Gastroesophageal sphincter (tissue), 4 donors: ENCODE measurements around the gene AP1S2. TPM values are rescaled to one million over a fixed set of nuclear protein-coding genes. Genes with fewer than 3 reads are reported as not detected.
A peak's percentile ranks its signal among the peaks of the same experiment; 100 is the strongest.

Experiments used
- ATAC-seq: fragments of 150-250 bp; one replicate; pipeline ENCODE4 v1.9.1; 2016; ENCODE audit warnings: mild to moderate bottlenecking, moderate library complexity
- H3K27ac ChIP-seq, 4 donors: fragments of 200-600 bp; sonication (generic) in 3 of 4; 1 replicate in 3 of 4; 2 replicates in 1 of 4; pipeline ENCODE4 v1.5.1; 2016 to 2019
- H3K27me3 ChIP-seq: fragments of 200-600 bp; sonication (generic); one replicate; pipeline ENCODE4 v1.5.1; 2019
- H3K36me3 ChIP-seq, 2 donors: fragments of 200-600 bp; sonication (generic); one replicate each; pipeline ENCODE4 v1.5.1; 2019; ENCODE audit warnings: control low read depth in 1 of 2
- H3K4me1 ChIP-seq, 3 donors: fragments of 200-600 bp; sonication (generic); 1 replicate in 2 of 3; 2 replicates in 1 of 3; pipeline ENCODE4 v1.5.1; 2016 to 2019; ENCODE audit warnings: control low read depth in 2 of 3
- H3K4me3 ChIP-seq, 2 donors: fragments of 200-600 bp; sonication (generic); one replicate each; pipeline ENCODE4 v1.5.1; 2019; ENCODE audit warnings: mild to moderate bottlenecking in 1 of 2, moderate library complexity in 1 of 2
- H3K9me3 ChIP-seq, 3 donors: fragments of 200-600 bp; sonication (generic); one replicate each; pipeline ENCODE4 v1.5.1; 2017 to 2019; ENCODE audit warnings: control low read depth in 2 of 3
- EP300 ChIP-seq: sonication (generic); formaldehyde crosslinking; IDR thresholded peaks from one replicate; pipeline ENCODE4 v1.6.1; 2017; ENCODE audit warnings: antibody characterized with exemption, mild to moderate bottlenecking
- POLR2A ChIP-seq, 2 donors: fragments of 450-650 bp; IDR thresholded peaks; one replicate each; pipeline ENCODE4 v1.6.1; 2017; ENCODE audit warnings: antibody characterized with exemption in 2 of 2, mild to moderate bottlenecking in 2 of 2, moderate library complexity in 1 of 2
- POLR2AphosphoS5 ChIP-seq: sonication (generic); formaldehyde crosslinking; IDR thresholded peaks from one replicate; pipeline ENCODE4 v1.6.1; 2017; ENCODE audit warnings: antibody characterized with exemption
- WGBS, 2 donors: methylation state at CpG; one replicate each; pipeline ENCODE4 v1.1.5; 2018; ENCODE audit warnings: low coverage in 1 of 2; 5-methylcytosine and 5-hydroxymethylcytosine counted together
- total RNA-seq, 4 donors: library from RNA; depleted of rRNA; stranded (reverse); fragments of >200 nt; gene quantifications; one replicate each; pipeline ENCODE4 v1.1.0, GENCODE V29; 2016
- TF ChIP-seq, protein P1 (sequence below), 4 experiments: fragments of 200-600 bp in 2 of 4; fragments of 450-650 bp in 2 of 4; sonication (generic) in 1 of 4; IDR thresholded peaks; one replicate each; pipeline ENCODE4 v1.5.1; 2017 to 2019; ENCODE audit warnings: antibody characterized with exemption in 4 of 4, mild to moderate bottlenecking in 2 of 4, moderate library complexity in 2 of 4

The AP1S2 gene
- total RNA-seq, 4 donors from 2014 or later = 98.7 to 300 (median 203) TPM

DNA sequence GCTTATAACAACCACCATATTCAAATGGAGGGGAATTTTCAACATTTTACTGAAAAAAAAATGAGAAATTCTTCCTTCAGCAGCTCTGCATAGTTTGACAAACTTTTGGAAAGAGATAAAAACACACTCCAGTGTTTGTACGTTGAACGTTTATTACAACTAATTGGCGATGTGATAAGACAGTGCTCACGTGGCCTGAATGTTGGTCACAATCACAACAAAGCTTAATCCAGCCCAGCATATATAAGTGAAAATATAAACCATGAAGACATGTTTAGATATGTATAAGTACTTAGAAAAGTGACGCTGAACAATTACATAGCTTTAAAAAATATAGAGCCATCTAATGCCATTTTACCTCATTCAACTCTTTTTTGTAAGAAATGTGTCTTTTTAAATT lies 28.7 kb downstream of the AP1S2 start:
- peak overlapping the region in 1 of 4 donors; percentile 7 for H3K27ac ChIP-seq

DNA sequence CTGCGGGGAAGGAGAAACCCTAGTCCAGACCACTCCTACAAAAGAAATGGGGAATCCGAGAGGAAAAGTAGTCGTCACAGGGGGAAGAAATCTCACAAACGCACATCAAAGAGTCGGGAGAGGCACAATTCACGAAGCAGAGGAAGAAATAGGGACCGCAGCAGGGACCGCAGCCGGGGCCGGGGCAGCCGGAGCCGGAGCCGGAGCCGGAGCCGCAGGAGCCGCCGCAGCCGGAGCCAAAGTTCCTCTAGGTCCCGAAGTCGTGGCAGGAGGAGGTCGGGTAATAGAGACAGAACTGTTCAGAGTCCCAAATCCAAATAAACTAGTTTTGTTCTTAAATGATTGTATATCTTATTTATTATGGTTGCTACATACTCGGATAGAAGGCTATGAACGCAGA lies 31.7 kb downstream of the AP1S2 start:
- H3K4me3 ChIP-seq = no peak overlapping the region
- 77 to 89% methylated on average over 14 to 16 of the region's 23 CpGs for WGBS, 2 donors
- no peak overlapping the region for H3K27ac ChIP-seq
- TF ChIP-seq, protein P1, sequence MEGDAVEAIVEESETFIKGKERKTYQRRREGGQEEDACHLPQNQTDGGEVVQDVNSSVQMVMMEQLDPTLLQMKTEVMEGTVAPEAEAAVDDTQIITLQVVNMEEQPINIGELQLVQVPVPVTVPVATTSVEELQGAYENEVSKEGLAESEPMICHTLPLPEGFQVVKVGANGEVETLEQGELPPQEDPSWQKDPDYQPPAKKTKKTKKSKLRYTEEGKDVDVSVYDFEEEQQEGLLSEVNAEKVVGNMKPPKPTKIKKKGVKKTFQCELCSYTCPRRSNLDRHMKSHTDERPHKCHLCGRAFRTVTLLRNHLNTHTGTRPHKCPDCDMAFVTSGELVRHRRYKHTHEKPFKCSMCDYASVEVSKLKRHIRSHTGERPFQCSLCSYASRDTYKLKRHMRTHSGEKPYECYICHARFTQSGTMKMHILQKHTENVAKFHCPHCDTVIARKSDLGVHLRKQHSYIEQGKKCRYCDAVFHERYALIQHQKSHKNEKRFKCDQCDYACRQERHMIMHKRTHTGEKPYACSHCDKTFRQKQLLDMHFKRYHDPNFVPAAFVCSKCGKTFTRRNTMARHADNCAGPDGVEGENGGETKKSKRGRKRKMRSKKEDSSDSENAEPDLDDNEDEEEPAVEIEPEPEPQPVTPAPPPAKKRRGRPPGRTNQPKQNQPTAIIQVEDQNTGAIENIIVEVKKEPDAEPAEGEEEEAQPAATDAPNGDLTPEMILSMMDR (IDR thresholded peaks at IDR 0.05) = no peak
- TF ChIP-seq POLR2A (IDR thresholded peaks at IDR 0.05) = no peak
- TF ChIP-seq POLR2AphosphoS5 = no peak
- no peak for TF ChIP-seq EP300
- no peaks in the 10 kb centered on the region for H3K9me3 ChIP-seq
- H3K27me3 ChIP-seq = no peaks in the 10 kb centered on the region
- H3K36me3 ChIP-seq = peaks cover 0 to 44% of the 10 kb centered on the region in 2 donors
- no peaks in the 10 kb centered on the region for H3K4me1 ChIP-seq
- no peak for ATAC-seq

More for the DNA sequence above, 28.7 kb downstream of the AP1S2 start:
- TF ChIP-seq POLR2AphosphoS5 = no peak
- no peak for TF ChIP-seq EP300
- TF ChIP-seq POLR2A (IDR thresholded peaks at IDR 0.05) = no peak
- TF ChIP-seq, protein P1 (IDR thresholded peaks at IDR 0.05) = no peak
- 50 to 80% methylated on average over 4 to 5 of the region's 5 CpGs for WGBS, 2 donors
- H3K4me1 ChIP-seq = no peaks in the 10 kb centered on the region
- H3K36me3 ChIP-seq = peaks cover 0 to 28% of the 10 kb centered on the region in 2 donors
- no peaks in the 10 kb centered on the region for H3K9me3 ChIP-seq
- H3K27me3 ChIP-seq = no peaks in the 10 kb centered on the region
- H3K4me3 ChIP-seq = no peak overlapping the region
- ATAC-seq = no peak

DNA sequence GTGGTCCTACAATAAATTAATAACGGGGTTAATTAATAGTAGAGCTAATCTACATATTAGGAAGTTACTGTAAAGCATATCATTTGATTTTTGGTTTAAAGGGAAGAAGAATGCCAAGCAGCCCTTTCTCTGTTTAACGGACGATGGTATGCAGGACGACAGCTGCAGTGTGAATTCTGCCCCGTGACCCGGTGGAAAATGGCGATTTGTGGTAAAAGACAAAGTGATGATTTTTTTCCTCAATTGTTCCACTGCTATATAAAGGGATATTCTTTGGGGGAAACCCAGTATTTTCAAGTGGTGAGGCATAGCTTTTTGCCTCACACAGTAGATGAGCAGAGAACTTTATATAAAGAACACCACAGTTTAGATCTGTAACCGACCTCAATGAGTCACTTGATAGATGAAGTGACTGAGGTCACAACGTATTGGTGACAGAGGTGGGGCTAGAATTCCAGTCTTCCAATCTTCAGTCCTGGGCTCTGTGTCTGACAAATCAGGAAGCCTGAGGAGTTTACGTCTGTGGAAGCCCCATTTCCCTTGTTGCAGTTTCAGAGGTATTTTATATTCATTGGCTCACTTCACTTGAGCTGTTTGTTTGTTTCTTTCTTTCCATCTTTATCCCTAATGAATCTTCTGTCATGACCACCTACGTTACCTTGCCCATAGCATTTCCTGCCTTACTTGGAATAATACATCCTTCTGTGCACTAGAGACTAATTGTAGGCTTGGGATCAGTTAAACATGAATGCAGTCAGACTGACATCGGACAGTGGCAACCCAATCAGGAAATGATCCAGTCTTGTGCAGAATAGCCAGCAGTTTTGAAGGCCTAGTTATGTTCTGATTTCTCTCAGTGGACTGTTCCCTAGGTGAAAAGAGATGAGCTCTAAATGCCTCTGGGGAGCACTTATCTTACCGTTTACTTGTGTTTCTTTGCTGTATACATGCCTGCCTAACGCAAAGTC lies 34.2 kb downstream of the AP1S2 start:
- no peak for TF ChIP-seq POLR2A (IDR thresholded peaks at IDR 0.05)
- TF ChIP-seq, protein P1 (IDR thresholded peaks at IDR 0.05) = no peak
- no peak for TF ChIP-seq EP300
- no peak for TF ChIP-seq POLR2AphosphoS5
- H3K9me3 ChIP-seq = no peaks in the 10 kb centered on the region

DNA sequence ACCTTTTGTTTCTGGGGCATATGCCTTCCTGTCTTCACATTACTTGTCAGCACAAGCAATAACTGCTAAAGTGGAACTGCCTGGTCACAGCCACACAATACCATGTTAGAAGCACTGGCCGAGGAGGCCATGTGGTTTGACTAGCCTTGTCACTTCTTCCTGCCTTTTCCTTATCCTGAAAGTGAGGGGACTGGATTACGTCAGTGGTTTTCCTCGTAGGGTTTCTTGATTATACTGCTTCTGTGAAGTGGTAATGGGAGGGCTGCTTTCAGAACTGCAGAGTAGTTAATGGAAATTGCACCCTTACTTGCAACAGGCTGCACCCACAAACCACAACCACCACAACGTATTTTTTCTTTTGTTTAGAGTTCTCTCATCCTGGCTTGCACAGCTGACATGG lies 37.7 kb downstream of the AP1S2 start:
- TF ChIP-seq POLR2A (IDR thresholded peaks at IDR 0.05) (no peak), EP300 (no peak), POLR2AphosphoS5 (no peak)
- TF ChIP-seq, protein P1 (IDR thresholded peaks at IDR 0.05) = no peak
- 55 to 56% methylated on average over 3 to 4 of the region's 4 CpGs for WGBS, 2 donors
- no peaks in the 10 kb centered on the region for H3K27me3 ChIP-seq
- H3K4me3 ChIP-seq = no peak overlapping the region
- no peaks in the 10 kb centered on the region for H3K9me3 ChIP-seq
- H3K4me1 ChIP-seq = no peaks in the 10 kb centered on the region
- peaks cover 0 to 70% of the 10 kb centered on the region in 2 donors for H3K36me3 ChIP-seq
- no peak for ATAC-seq
- H3K27ac ChIP-seq = no peak overlapping the region

More for the DNA sequence above, 34.2 kb downstream of the AP1S2 start:
- Histone ChIP-seq H3K36me3 (peaks cover 0 to 57% of the 10 kb centered on the region in 2 donors), H3K27ac (no peak overlapping the region), H3K27me3 (no peaks in the 10 kb centered on the region), H3K4me1 (no peaks in the 10 kb centered on the region), H3K4me3 (no peak overlapping the region)
- 70 to 79% methylated on average over 9 to 11 of the region's 14 CpGs for WGBS, 2 donors
- no peak for ATAC-seq

DNA sequence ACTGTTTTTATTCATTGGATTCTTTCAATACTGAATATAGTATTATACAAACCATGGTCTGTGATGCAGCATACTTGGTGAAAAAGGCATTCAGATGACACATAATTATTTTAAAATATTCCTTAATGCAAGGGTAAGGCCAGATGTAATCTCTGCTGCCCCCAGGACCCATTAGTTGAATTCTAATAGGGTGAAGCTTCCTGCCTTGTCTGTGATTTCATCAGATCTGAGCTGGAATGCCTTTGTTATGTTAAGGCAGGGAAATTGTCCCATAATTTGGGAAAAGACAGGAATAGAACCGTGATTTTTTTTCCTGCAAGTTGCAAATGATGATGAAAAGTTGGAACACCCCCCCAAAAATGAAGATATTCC lies 38.2 kb downstream of the AP1S2 start:
- no peak for ATAC-seq
- Histone ChIP-seq H3K4me3 (no peak overlapping the region), H3K4me1 (no peaks in the 10 kb centered on the region), H3K27ac (no peak overlapping the region), H3K9me3 (no peaks in the 10 kb centered on the region), H3K27me3 (no peaks in the 10 kb centered on the region), H3K36me3 (peaks cover 0 to 72% of the 10 kb centered on the region in 2 donors)
- TF ChIP-seq EP300 (no peak), POLR2AphosphoS5 (no peak), POLR2A (IDR thresholded peaks at IDR 0.05) (no peak)
- TF ChIP-seq, protein P1 (IDR thresholded peaks at IDR 0.05) = no peak
- WGBS, 2 donors = 57 to 100% methylated on average over 1 of the region's 1 CpG
